GM18858 (cell line): ENCODE results near the gene PRRG1.
"Not testable (repeated sequence)": the region's sequence is repeated elsewhere in the genome, so short reads cannot be mapped to it uniquely, and the experiment has no call there.

ENCODE experiments used
- ATAC-seq: cut with Tn5 transposase; IDR thresholded peaks from one replicate; pipeline ENCODE4 v1.9.1; 2021; ENCODE audit not compliant: unreplicated experiment

Gene PRRG1

GRCh38 chrX:37349221-37350033 is at the start of gene PRRG1:
TSS of gene PRRG1 (plus strand) at chrX:37349364. CDS start at chrX:37406250, 56,886 bp downstream.
- ATAC-seq, result no peak

- no peak for ATAC-seq
Observed at GRCh38 chrX:37302569-37302968, 46.6 kb upstream of the PRRG1 start.

GRCh38 chrX:37305238-37305637 is 43.9 kb upstream of the PRRG1 start:
- not testable (repeated sequence) for ATAC-seq

- ATAC-seq, result no peak
Observed at GRCh38 chrX:37314531-37314930, 34.6 kb upstream of the PRRG1 start.

- ATAC-seq, result no peak
Observed at GRCh38 chrX:37315511-37316248, 33.5 kb upstream of the PRRG1 start.

- no peak for ATAC-seq
Observed at GRCh38 chrX:37320541-37321203, 28.5 kb upstream of the PRRG1 start.

GRCh38 chrX:37330642-37331041 is 18.5 kb upstream of the PRRG1 start:
- no peak for ATAC-seq

- no peak for ATAC-seq
Observed at GRCh38 chrX:37331546-37331945, 17.6 kb upstream of the PRRG1 start.

GRCh38 chrX:37332055-37332454 is 17.1 kb upstream of the PRRG1 start:
- no peak for ATAC-seq

GRCh38 chrX:37332987-37333658 is 16.0 kb upstream of the PRRG1 start:
- ATAC-seq, result no peak

- no peak for ATAC-seq
Observed at GRCh38 chrX:37347420-37347819, 1.7 kb upstream of the PRRG1 start.

GRCh38 chrX:37348231-37348970 is 763 bp upstream of the PRRG1 start:
- no peak for ATAC-seq

- no peak for ATAC-seq
Observed at GRCh38 chrX:37348971-37349220, 268 bp upstream of the PRRG1 start.

- ATAC-seq, result no peak
Observed at GRCh38 chrX:37350034-37350365, 836 bp downstream of the PRRG1 start.

- no peak for ATAC-seq
Observed at GRCh38 chrX:37353646-37354045, 4.5 kb downstream of the PRRG1 start.

GRCh38 chrX:37357436-37357835 is 8.3 kb downstream of the PRRG1 start:
- no peak for ATAC-seq

GRCh38 chrX:37361596-37361995 is 12.4 kb downstream of the PRRG1 start:
- ATAC-seq, result no peak

GRCh38 chrX:37364666-37365065 is 15.5 kb downstream of the PRRG1 start:
- ATAC-seq, result no peak

- no peak for ATAC-seq
Observed at GRCh38 chrX:37367946-37368345, 18.8 kb downstream of the PRRG1 start.

- no peak for ATAC-seq
Observed at GRCh38 chrX:37370499-37371141, 21.5 kb downstream of the PRRG1 start.
